ENCODE data around the gene VSTM5. TPM values are rescaled to one million over a fixed set of nuclear protein-coding genes. Genes with fewer than 3 reads are reported as not detected.

VSTM5 gene
- total and polyA plus RNA-seq, 4 donors = 0.05 TPM; not detected in 3

GRCh38 chr11:93817426-93818348, 32.7 kb downstream of the VSTM5 start:
- 90% methylated on average over 4 of the region's 4 CpGs for WGBS

GRCh38 chr11:93814966-93815633, 35.3 kb downstream of the VSTM5 start:
- H3K4me3 ChIP-seq (ENCODE audit: low read depth in 1 of 3, low read length in 3 of 3) = no peak overlapping the region
- no peaks in the 10 kb centered on the region for H3K27me3 ChIP-seq (ENCODE audit: control insufficient read depth in 4 of 4, insufficient read depth in 4 of 4, low read length in 3 of 4)
- TF ChIP-seq HNF4A (conservative IDR thresholded peaks at IDR 0.05) = no peak
- 94% methylated on average over 6 of the region's 6 CpGs for WGBS
- no peak overlapping the region for H3K27ac ChIP-seq (ENCODE audit: low read depth in 1 of 2, low read length in 2 of 2)
- no peaks in the 10 kb centered on the region for H3K4me1 ChIP-seq (ENCODE audit: control insufficient read depth in 4 of 4, insufficient read depth in 4 of 4, low read length in 3 of 4)
- no peaks in the 10 kb centered on the region for H3K9me3 ChIP-seq (ENCODE audit: control insufficient read depth in 4 of 4, low read length in 3 of 4)
- no peak for DNase-seq (ENCODE audit: low spot score)
- H3K36me3 ChIP-seq (ENCODE audit: control insufficient read depth in 4 of 4, insufficient read depth in 3 of 4, low read depth in 1 of 4, low read length in 3 of 4) = peaks cover 7 to 37% (median 33%) of the 10 kb centered on the region in 4 donors
- H3K9ac ChIP-seq (ENCODE audit: low read depth in 1 of 2, low read length in 2 of 2) = no peak overlapping the region

More at GRCh38 chr11:93817426-93818348, 32.7 kb downstream of the VSTM5 start:
- TF ChIP-seq REST (IDR thresholded peaks at IDR 0.05) = no peak
- no peak for TF ChIP-seq NR2F2 (IDR thresholded peaks at IDR 0.05)
- TF ChIP-seq FOXA2 (IDR thresholded peaks at IDR 0.05) = no peak
- TF ChIP-seq RAD21 (IDR thresholded peaks at IDR 0.05) = no peak
- no peak for TF ChIP-seq TAF1 (conservative IDR thresholded peaks at IDR 0.05)
- no peak for TF ChIP-seq SP1 (IDR thresholded peaks at IDR 0.05)
- TF ChIP-seq JUND (IDR thresholded peaks at IDR 0.05) = no peak
- no peak for TF ChIP-seq EGR1 (IDR thresholded peaks at IDR 0.05; ENCODE audit: low read depth in 2 of 2)
- TF ChIP-seq CTCF (IDR thresholded peaks at IDR 0.05; ENCODE audit: low read depth, low read length, missing input control) = no peak
- Histone ChIP-seq H3K27me3 (ENCODE audit: control insufficient read depth in 4 of 4, insufficient read depth in 4 of 4, low read length in 3 of 4) (no peaks in the 10 kb centered on the region), H3K9me3 (ENCODE audit: control insufficient read depth in 4 of 4, low read length in 3 of 4) (no peaks in the 10 kb centered on the region), H3K4me3 (ENCODE audit: low read depth in 1 of 3, low read length in 3 of 3) (no peak overlapping the region), H3K27ac (ENCODE audit: low read depth in 1 of 2, low read length in 2 of 2) (no peak overlapping the region), H3K9ac (ENCODE audit: low read depth in 1 of 2, low read length in 2 of 2) (no peak overlapping the region), H3K36me3 (ENCODE audit: control insufficient read depth in 4 of 4, insufficient read depth in 3 of 4, low read depth in 1 of 4, low read length in 3 of 4) (peaks cover 4 to 18% (median 15%) of the 10 kb centered on the region in 4 donors), H3K4me1 (ENCODE audit: control insufficient read depth in 4 of 4, insufficient read depth in 4 of 4, low read length in 3 of 4) (no peaks in the 10 kb centered on the region)
- no peak for DNase-seq (ENCODE audit: low spot score)

- 97% methylated on average over 5 of the region's 5 CpGs for WGBS
Measured at GRCh38 chr11:93813974-93814373, 36.4 kb downstream of the VSTM5 start.

More at GRCh38 chr11:93813974-93814373, 36.4 kb downstream of the VSTM5 start:
- H3K4me3 ChIP-seq (ENCODE audit: low read depth in 1 of 3, low read length in 3 of 3) = no peak overlapping the region
- no peak overlapping the region for H3K27ac ChIP-seq (ENCODE audit: low read depth in 1 of 2, low read length in 2 of 2)
- H3K9me3 ChIP-seq (ENCODE audit: control insufficient read depth in 4 of 4, low read length in 3 of 4) = no peaks in the 10 kb centered on the region
- H3K9ac ChIP-seq (ENCODE audit: low read depth in 1 of 2, low read length in 2 of 2) = no peak overlapping the region
- H3K36me3 ChIP-seq (ENCODE audit: control insufficient read depth in 4 of 4, insufficient read depth in 3 of 4, low read depth in 1 of 4, low read length in 3 of 4) = peaks cover 11 to 47% (median 41%) of the 10 kb centered on the region in 4 donors
- TF ChIP-seq SP1 (IDR thresholded peaks at IDR 0.05) = no peak
- TF ChIP-seq JUND (IDR thresholded peaks at IDR 0.05) = no peak
- no peak for TF ChIP-seq RAD21 (IDR thresholded peaks at IDR 0.05)
- TF ChIP-seq MAX (IDR thresholded peaks at IDR 0.05) = no peak
- no peak for TF ChIP-seq EGR1 (IDR thresholded peaks at IDR 0.05; ENCODE audit: low read depth in 2 of 2)
- TF ChIP-seq HNF4A (conservative IDR thresholded peaks at IDR 0.05) = no peak
- no peak for TF ChIP-seq ZBTB33 (IDR thresholded peaks at IDR 0.05)
- no peak for DNase-seq (ENCODE audit: low spot score)
- H3K27me3 ChIP-seq (ENCODE audit: control insufficient read depth in 4 of 4, insufficient read depth in 4 of 4, low read length in 3 of 4) = no peaks in the 10 kb centered on the region
- H3K4me1 ChIP-seq (ENCODE audit: control insufficient read depth in 4 of 4, insufficient read depth in 4 of 4, low read length in 3 of 4) = no peaks in the 10 kb centered on the region
